Endothelial cell of umbilical vein (primary cell): ENCODE results near the gene MAPK11.

Experiments used
- EZH2 ChIP-seq: IDR thresholded peaks from 2 replicates; pipeline ENCODE4 v1.6.1; 2012; ENCODE audit warnings: borderline replicate concordance, low read depth, mild to moderate bottlenecking, moderate library complexity, low read length, inconsistent platforms; ENCODE audit not compliant: severe bottlenecking
- JUN ChIP-seq: IDR thresholded peaks from 2 replicates; pipeline ENCODE4 v1.6.1; 2011; ENCODE audit warnings: borderline replicate concordance, low read depth; ENCODE audit not compliant: insufficient read length, insufficient read depth
- MAX ChIP-seq: IDR thresholded peaks from 2 replicates; pipeline ENCODE4 v1.6.1; 2011; ENCODE audit not compliant: insufficient read depth, insufficient read length
- POLR2A ChIP-seq: IDR thresholded peaks from 2 replicates; pipeline ENCODE4 v1.6.1; 2012; ENCODE audit warnings: low read depth, mild to moderate bottlenecking, control low read depth, low read length
- POLR2AphosphoS5 ChIP-seq: IDR thresholded peaks from 2 replicates; pipeline ENCODE4 v1.6.1; 2012; ENCODE audit warnings: low read depth, mild to moderate bottlenecking, control low read depth, low read length, moderate library complexity; ENCODE audit not compliant: insufficient read depth
- TF ChIP-seq, protein P1 (sequence below), 2 donors: IDR thresholded peaks; 1 replicate in 1 of 2; 2 replicates in 1 of 2; pipeline ENCODE4 v1.5.1; 2011; ENCODE audit warnings: low read length in 2 of 2, mild to moderate bottlenecking in 2 of 2, moderate library complexity in 2 of 2, control low read depth in 1 of 2, inconsistent platforms in 1 of 2, low read depth in 1 of 2; ENCODE audit not compliant: insufficient read depth in 1 of 2; ENCODE audit errors: extremely low read depth in 1 of 2

DNA sequence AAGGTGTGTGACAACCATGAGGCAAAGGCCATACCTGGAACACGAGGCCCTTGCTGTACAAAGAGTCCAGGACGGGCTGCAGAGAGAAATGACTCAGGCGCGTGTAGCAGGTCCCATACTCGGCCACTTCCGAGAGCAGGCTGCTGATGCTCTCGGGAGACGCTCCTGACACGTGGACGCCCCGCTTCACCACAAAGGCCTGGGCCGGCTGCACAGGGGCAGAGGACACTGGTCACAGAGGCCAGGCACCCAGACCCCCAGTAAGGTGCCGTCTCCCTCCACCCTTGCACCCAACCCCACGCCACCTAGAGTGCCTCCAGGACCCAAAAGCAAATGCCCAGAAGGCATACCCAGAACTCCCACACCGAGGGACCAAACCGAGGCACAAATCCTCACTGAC lies 40.8 kb downstream of the MAPK11 start:
- no peak for TF ChIP-seq POLR2AphosphoS5
- TF ChIP-seq MAX, result no peak
- TF ChIP-seq, protein P1, sequence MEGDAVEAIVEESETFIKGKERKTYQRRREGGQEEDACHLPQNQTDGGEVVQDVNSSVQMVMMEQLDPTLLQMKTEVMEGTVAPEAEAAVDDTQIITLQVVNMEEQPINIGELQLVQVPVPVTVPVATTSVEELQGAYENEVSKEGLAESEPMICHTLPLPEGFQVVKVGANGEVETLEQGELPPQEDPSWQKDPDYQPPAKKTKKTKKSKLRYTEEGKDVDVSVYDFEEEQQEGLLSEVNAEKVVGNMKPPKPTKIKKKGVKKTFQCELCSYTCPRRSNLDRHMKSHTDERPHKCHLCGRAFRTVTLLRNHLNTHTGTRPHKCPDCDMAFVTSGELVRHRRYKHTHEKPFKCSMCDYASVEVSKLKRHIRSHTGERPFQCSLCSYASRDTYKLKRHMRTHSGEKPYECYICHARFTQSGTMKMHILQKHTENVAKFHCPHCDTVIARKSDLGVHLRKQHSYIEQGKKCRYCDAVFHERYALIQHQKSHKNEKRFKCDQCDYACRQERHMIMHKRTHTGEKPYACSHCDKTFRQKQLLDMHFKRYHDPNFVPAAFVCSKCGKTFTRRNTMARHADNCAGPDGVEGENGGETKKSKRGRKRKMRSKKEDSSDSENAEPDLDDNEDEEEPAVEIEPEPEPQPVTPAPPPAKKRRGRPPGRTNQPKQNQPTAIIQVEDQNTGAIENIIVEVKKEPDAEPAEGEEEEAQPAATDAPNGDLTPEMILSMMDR (IDR thresholded peaks at IDR 0.05; ENCODE audit: extremely low read depth in 1 of 2, insufficient read depth in 1 of 2, low read depth in 1 of 2, low read length in 2 of 2), result no peak
- TF ChIP-seq POLR2A, result no peak
- no peak for TF ChIP-seq JUN
- no peak for TF ChIP-seq EZH2
